Loucy (cell line): Measurements from ENCODE around the gene RPP25L.

ENCODE experiments used
- H2AFZ ChIP-seq: fragments of 200-600 bp; sonication (generic); 2 replicates; pipeline ENCODE4 v1.6.0; 2016; ENCODE audit warnings: antibody characterized with exemption, mild to moderate bottlenecking, low read length, moderate library complexity
- H3F3A ChIP-seq: fragments of 200-600 bp; 2 replicates; pipeline ENCODE4 v1.6.0; 2016; ENCODE audit warnings: antibody characterized with exemption, low read depth, mild to moderate bottlenecking
- H3K27me3 ChIP-seq: fragments of 200-600 bp; sonication (generic); 2 replicates; pipeline ENCODE4 v1.6.1; 2014; ENCODE audit warnings: low read length, mild to moderate bottlenecking; ENCODE audit not compliant: insufficient read depth, poor library complexity, severe bottlenecking
- H3K36me3 ChIP-seq: fragments of 200-600 bp; sonication (generic); 2 replicates; pipeline ENCODE4 v1.6.1; 2016; ENCODE audit warnings: low read length; ENCODE audit not compliant: insufficient read depth
- H3K4me1 ChIP-seq: fragments of 200-600 bp; sonication (generic); 2 replicates; pipeline ENCODE4 v1.5.1; 2014; ENCODE audit warnings: low read length, mild to moderate bottlenecking; ENCODE audit not compliant: insufficient read depth, poor library complexity, severe bottlenecking
- H3K4me2 ChIP-seq: fragments of 200-600 bp; sonication (generic); 2 replicates; pipeline ENCODE4 v1.6.0; 2014; ENCODE audit warnings: antibody characterized with exemption, low read length, low read depth, mild to moderate bottlenecking; ENCODE audit not compliant: poor library complexity, severe bottlenecking
- H3K4me3 ChIP-seq: fragments of 200-600 bp; sonication (generic); 2 replicates; pipeline ENCODE4 v1.5.1; 2014; ENCODE audit warnings: low read length, mild to moderate bottlenecking, mixed read lengths; ENCODE audit not compliant: poor library complexity, severe bottlenecking
- H3K79me2 ChIP-seq: fragments of 200-600 bp; sonication (generic); 2 replicates; pipeline ENCODE4 v1.6.1; 2014; ENCODE audit warnings: low read length; ENCODE audit not compliant: insufficient read depth
- H3K9ac ChIP-seq: fragments of 200-600 bp; sonication (generic); 2 replicates; pipeline ENCODE4 v1.6.0; 2014; ENCODE audit warnings: mild to moderate bottlenecking, low read depth, low read length, moderate library complexity; ENCODE audit not compliant: poor library complexity, severe bottlenecking
- H3K9me2 ChIP-seq: fragments of 200-600 bp; sonication (generic); replicated peaks from 2 replicates; pipeline ENCODE4 v1.6.1; 2016; ENCODE audit warnings: low read depth, low read length, mixed read lengths
- H3K9me3 ChIP-seq: fragments of 200-600 bp; sonication (generic); 2 replicates; pipeline ENCODE4 v1.6.1; 2014; ENCODE audit warnings: mild to moderate bottlenecking, antibody characterized with exemption, low read length, low read depth; ENCODE audit not compliant: insufficient read depth
- H4K20me1 ChIP-seq: fragments of 200-600 bp; sonication (generic); 2 replicates; pipeline ENCODE4 v1.6.0; 2014; ENCODE audit warnings: antibody characterized with exemption, low read length, mild to moderate bottlenecking; ENCODE audit not compliant: insufficient read depth, poor library complexity, severe bottlenecking
- CTCF ChIP-seq: fragments of 200-600 bp; sonication (generic); conservative IDR thresholded peaks from 2 replicates; pipeline ENCODE4 v1.5.1; 2014; ENCODE audit warnings: mild to moderate bottlenecking, antibody characterized with exemption, low read length
- EZH2phosphoT487 ChIP-seq: fragments of 200-600 bp; IDR thresholded peaks from 2 replicates; pipeline ENCODE4 v1.6.1; 2018; ENCODE audit warnings: antibody characterized with exemption, mild to moderate bottlenecking, moderate library complexity, borderline replicate concordance

RPP25L gene

GRCh38 chr9:34572092-34572491 is 39.8 kb downstream of the RPP25L start:
- Histone ChIP-seq H3K9me3 (no peaks in the 10 kb centered on the region), H3K9me2 (no peaks in the 10 kb centered on the region), H3F3A (no peaks in the 10 kb centered on the region), H3K36me3 (no peaks in the 10 kb centered on the region), H3K4me1 (no peaks in the 10 kb centered on the region), H3K4me3 (no peak overlapping the region), H2AFZ (no peak overlapping the region), H3K9ac (no peak overlapping the region), H3K79me2 (no peaks in the 10 kb centered on the region), H3K27me3 (no peaks in the 10 kb centered on the region), H4K20me1 (no peaks in the 10 kb centered on the region), H3K4me2 (no peak overlapping the region)
- TF ChIP-seq EZH2phosphoT487 (no peak), CTCF (no peak)

GRCh38 chr9:34571481-34571810 is 40.5 kb downstream of the RPP25L start:
- H4K20me1 ChIP-seq, result no peaks in the 10 kb centered on the region
- no peaks in the 10 kb centered on the region for H3F3A ChIP-seq
- no peak overlapping the region for H2AFZ ChIP-seq
- H3K27me3 ChIP-seq, result no peaks in the 10 kb centered on the region
- H3K9me2 ChIP-seq, result no peaks in the 10 kb centered on the region
- H3K4me3 ChIP-seq, result no peak overlapping the region
- TF ChIP-seq EZH2phosphoT487, result no peak
- no peak for TF ChIP-seq CTCF
- H3K9ac ChIP-seq, result no peak overlapping the region
- H3K4me2 ChIP-seq, result no peak overlapping the region
- no peaks in the 10 kb centered on the region for H3K36me3 ChIP-seq
- H3K79me2 ChIP-seq, result no peaks in the 10 kb centered on the region
- H3K9me3 ChIP-seq, result no peaks in the 10 kb centered on the region
- H3K4me1 ChIP-seq, result no peaks in the 10 kb centered on the region

GRCh38 chr9:34570809-34571480 is 41.0 kb downstream of the RPP25L start:
- Histone ChIP-seq H3K4me1 (no peaks in the 10 kb centered on the region), H3K79me2 (no peaks in the 10 kb centered on the region), H3K4me2 (no peak overlapping the region), H3K9ac (no peak overlapping the region), H3K36me3 (no peaks in the 10 kb centered on the region), H3K27me3 (no peaks in the 10 kb centered on the region), H3K4me3 (no peak overlapping the region), H3K9me2 (no peaks in the 10 kb centered on the region), H3F3A (no peaks in the 10 kb centered on the region), H2AFZ (no peak overlapping the region), H4K20me1 (no peaks in the 10 kb centered on the region), H3K9me3 (no peaks in the 10 kb centered on the region)
- TF ChIP-seq EZH2phosphoT487 (no peak), CTCF (no peak)
